Parathyroid adenoma (tissue), 2 donors: ENCODE data around the gene ACY1.
"Not testable (repeated sequence)": the region's sequence is repeated elsewhere in the genome, so short reads cannot be mapped to it uniquely, and the experiment has no call there.

ENCODE experiments used
- H2AFZ ChIP-seq: fragments of 300-600 bp; sonication (generic); one replicate; pipeline ENCODE4 v1.7.0; 2017; ENCODE audit warnings: antibody characterized with exemption, mild to moderate bottlenecking
- H3K27ac ChIP-seq: fragments of 300-600 bp; sonication (generic); one replicate; pipeline ENCODE4 v1.7.0; 2017
- H3K27me3 ChIP-seq: fragments of 300-600 bp; sonication (generic); one replicate; pipeline ENCODE4 v1.7.0; 2017; ENCODE audit warnings: low read length; ENCODE audit not compliant: control insufficient read depth, insufficient read depth
- H3K36me3 ChIP-seq: fragments of 300-600 bp; sonication (generic); one replicate; pipeline ENCODE4 v1.7.0; 2017; ENCODE audit warnings: low read length; ENCODE audit not compliant: control insufficient read depth, insufficient read depth
- H3K4me1 ChIP-seq: fragments of 300-600 bp; sonication (generic); one replicate; pipeline ENCODE4 v1.7.0; 2017; ENCODE audit warnings: control low read depth
- H3K4me2 ChIP-seq: fragments of 300-600 bp; sonication (generic); one replicate; pipeline ENCODE4 v1.7.0; 2017; ENCODE audit warnings: low read length
- H3K4me3 ChIP-seq: fragments of 300-600 bp; sonication (generic); one replicate; pipeline ENCODE4 v1.7.0; 2017; ENCODE audit warnings: low read depth, low read length
- H3K79me2 ChIP-seq: fragments of 300-600 bp; sonication (generic); one replicate; pipeline ENCODE4 v1.7.0; 2017; ENCODE audit warnings: control low read depth
- H3K9ac ChIP-seq: fragments of 300-600 bp; sonication (generic); one replicate; pipeline ENCODE4 v1.7.0; 2017; ENCODE audit warnings: mild to moderate bottlenecking
- H3K9me3 ChIP-seq: fragments of 300-600 bp; sonication (generic); one replicate; pipeline ENCODE4 v1.7.0; 2017; ENCODE audit warnings: low read length; ENCODE audit not compliant: control insufficient read depth
- TF ChIP-seq, protein P1 (sequence below): fragments of 300-600 bp; sonication (generic); IDR thresholded peaks from one replicate; pipeline ENCODE4 v1.7.0; 2017; ENCODE audit warnings: antibody characterized with exemption, mild to moderate bottlenecking
- donor health status: primary hyperparathyroidism.

ACY1 gene

DNA sequence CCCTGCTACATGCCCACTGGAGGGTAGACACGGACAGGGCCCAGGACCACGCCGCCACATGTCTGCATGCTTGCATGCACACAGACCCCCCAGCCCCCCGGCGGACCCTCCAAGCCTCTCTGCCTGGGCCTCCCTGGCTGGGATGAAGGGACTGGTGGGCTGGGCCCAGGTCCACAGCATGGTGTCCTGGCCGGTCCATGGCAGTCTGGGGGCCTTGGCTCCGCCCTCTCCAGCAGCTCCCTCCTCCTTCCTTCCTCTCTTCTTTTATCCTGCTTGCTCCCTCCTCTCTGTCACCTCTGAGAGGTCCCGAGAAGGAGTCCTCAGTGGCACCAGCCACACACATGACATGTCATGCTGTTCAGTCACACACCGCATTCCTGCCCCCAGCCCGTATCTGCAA is 48.6 kb downstream of the ACY1 start:
- H3K9me3 ChIP-seq, result no peaks in the 10 kb centered on the region
- H3K36me3 ChIP-seq, result no peaks in the 10 kb centered on the region
- no peak overlapping the region for H3K27ac ChIP-seq
- H2AFZ ChIP-seq, result no peak overlapping the region
- no peaks in the 10 kb centered on the region for H3K27me3 ChIP-seq
- H3K4me2 ChIP-seq, result no peak overlapping the region
- H3K9ac ChIP-seq, result no peak overlapping the region
- no peaks in the 10 kb centered on the region for H3K4me1 ChIP-seq
- TF ChIP-seq, protein P1, sequence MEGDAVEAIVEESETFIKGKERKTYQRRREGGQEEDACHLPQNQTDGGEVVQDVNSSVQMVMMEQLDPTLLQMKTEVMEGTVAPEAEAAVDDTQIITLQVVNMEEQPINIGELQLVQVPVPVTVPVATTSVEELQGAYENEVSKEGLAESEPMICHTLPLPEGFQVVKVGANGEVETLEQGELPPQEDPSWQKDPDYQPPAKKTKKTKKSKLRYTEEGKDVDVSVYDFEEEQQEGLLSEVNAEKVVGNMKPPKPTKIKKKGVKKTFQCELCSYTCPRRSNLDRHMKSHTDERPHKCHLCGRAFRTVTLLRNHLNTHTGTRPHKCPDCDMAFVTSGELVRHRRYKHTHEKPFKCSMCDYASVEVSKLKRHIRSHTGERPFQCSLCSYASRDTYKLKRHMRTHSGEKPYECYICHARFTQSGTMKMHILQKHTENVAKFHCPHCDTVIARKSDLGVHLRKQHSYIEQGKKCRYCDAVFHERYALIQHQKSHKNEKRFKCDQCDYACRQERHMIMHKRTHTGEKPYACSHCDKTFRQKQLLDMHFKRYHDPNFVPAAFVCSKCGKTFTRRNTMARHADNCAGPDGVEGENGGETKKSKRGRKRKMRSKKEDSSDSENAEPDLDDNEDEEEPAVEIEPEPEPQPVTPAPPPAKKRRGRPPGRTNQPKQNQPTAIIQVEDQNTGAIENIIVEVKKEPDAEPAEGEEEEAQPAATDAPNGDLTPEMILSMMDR, result no peak
- no peak overlapping the region for H3K4me3 ChIP-seq
- H3K79me2 ChIP-seq, result no peaks in the 10 kb centered on the region

DNA sequence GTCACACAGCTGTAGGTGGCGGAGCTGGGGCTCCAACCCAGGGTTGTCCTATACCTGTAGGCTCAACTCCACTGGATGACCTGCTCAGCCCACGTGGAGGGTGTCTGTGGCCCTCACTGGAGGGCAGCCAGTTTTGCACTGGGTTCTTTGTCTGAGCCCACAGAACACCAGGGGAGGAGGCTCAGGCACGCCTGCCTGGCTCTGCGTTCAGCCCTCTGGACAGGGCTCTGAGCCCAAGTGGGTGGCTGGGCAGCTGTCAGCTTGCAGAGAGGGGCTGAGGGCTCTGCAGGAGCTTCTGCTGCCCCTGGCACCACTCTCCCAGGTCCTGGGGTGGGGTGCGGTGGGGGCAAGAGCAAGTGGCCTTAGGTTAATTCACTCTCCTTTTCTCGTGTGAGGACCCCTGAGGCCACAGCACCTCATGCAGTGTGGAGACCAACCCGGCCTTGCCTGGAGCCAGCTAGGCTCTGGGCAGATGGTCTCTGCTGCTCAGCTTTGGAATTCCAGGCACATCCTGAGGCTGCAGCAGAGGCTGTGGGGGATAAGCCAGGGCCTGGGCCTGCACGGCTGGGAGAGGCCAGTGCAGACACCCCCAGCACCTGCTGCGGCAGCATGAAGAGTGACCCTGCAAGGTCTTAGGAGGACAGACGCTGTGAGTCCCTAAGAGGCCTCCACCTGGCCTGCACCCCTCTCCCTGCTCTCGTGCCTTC is 49.5 kb downstream of the ACY1 start:
- H3K9ac ChIP-seq, result no peak overlapping the region

DNA sequence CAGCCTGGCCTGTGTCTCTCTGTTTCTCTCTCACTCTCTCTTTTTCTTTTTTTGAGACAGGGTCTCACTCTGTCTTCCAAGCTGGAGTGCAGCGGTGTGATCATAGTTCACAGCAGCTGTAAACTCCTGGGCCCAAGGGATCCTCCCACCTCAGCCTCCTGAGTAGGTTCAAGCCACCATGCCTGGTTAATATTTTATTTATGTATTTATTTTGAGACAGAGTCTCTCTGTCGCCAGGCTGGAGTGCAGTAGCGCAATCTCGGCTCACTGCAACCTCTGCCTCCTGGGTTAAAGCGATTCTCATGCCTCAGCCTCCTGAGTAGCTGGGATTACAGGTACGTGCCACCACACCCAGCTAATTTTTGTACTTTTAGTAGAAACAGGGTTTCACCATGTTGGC is 50.4 kb downstream of the ACY1 start:
- not testable (repeated sequence) for H3K4me1 ChIP-seq, H3K4me2 ChIP-seq, H3K9ac ChIP-seq, H2AFZ ChIP-seq, H3K27me3 ChIP-seq, H3K4me3 ChIP-seq, H3K36me3 ChIP-seq, H3K9me3 ChIP-seq, H3K27ac ChIP-seq, H3K79me2 ChIP-seq

More for the DNA sequence above, 49.5 kb downstream of the ACY1 start:
- TF ChIP-seq, protein P1, result no peak
- Histone ChIP-seq H3K4me2 (no peak overlapping the region), H3K36me3 (no peaks in the 10 kb centered on the region), H2AFZ (no peak overlapping the region), H3K4me1 (no peaks in the 10 kb centered on the region), H3K9me3 (no peaks in the 10 kb centered on the region), H3K4me3 (no peak overlapping the region), H3K27ac (no peak overlapping the region), H3K27me3 (no peaks in the 10 kb centered on the region), H3K79me2 (no peaks in the 10 kb centered on the region)

DNA sequence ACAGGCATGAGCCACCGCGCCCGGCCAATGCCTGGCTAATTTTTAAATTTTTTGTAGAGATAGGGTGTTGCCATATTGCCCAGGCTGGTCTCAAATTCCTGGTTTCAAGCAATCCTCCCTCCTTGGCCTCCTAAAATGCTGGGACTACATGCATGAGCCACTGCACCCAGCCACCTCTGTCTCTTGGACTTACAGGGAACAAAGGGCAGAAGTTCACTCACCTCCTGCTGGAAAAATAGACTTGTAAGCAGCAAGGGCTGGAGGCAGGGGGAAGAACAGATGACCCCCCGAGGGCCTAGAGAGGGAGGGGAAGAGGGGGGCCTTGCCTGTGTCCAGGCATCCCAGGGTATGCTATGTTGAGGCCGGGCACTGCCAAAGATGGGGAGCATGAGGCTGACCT is 50.9 kb downstream of the ACY1 start:
- no peak overlapping the region for H3K9ac ChIP-seq
- no peaks in the 10 kb centered on the region for H3K36me3 ChIP-seq
- TF ChIP-seq, protein P1, result no peak
- H3K79me2 ChIP-seq, result no peaks in the 10 kb centered on the region
- no peaks in the 10 kb centered on the region for H3K9me3 ChIP-seq
- no peak overlapping the region for H2AFZ ChIP-seq
- H3K4me2 ChIP-seq, result no peak overlapping the region
- no peaks in the 10 kb centered on the region for H3K4me1 ChIP-seq
- no peak overlapping the region for H3K4me3 ChIP-seq
- H3K27me3 ChIP-seq, result no peaks in the 10 kb centered on the region
- H3K27ac ChIP-seq, result no peak overlapping the region

DNA sequence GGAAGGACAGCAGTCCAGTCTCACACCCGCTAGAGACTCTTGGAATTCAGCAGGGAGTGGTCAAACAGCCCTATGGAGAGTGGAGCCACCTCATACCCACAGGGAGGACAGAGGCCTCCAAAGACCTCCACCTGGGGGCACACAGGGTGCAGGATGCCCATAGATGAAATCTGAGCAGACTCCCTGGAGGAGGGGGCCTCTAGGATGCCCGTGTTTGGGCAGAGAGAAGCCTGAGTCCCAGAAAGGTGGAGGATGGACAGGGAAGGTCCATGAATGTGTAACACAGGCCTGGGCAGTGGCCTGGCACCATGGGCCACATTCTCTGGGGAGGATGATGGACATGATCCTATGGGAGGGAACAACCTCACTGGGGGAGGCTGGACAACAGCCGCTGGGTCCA is 51.3 kb downstream of the ACY1 start:
- Histone ChIP-seq H3K27me3 (no peaks in the 10 kb centered on the region), H3K27ac (no peak overlapping the region), H3K4me2 (no peak overlapping the region), H3K4me3 (no peak overlapping the region), H2AFZ (no peak overlapping the region), H3K36me3 (no peaks in the 10 kb centered on the region), H3K9ac (no peak overlapping the region), H3K79me2 (no peaks in the 10 kb centered on the region), H3K9me3 (no peaks in the 10 kb centered on the region), H3K4me1 (no peaks in the 10 kb centered on the region)
- TF ChIP-seq, protein P1, result no peak
